AG10803 (cell line): ENCODE data around the gene TMCC2.

ENCODE experiments used
- DNase-seq: peaks from one replicate; pipeline ENCODE4 v3.0.0; 2010; ENCODE audit warnings: low read depth
- H3K4me3 ChIP-seq: 2 replicates; pipeline ENCODE4 v1.5.1; 2011; ENCODE audit warnings: mild to moderate bottlenecking, low read length, control low read depth
- TF ChIP-seq, protein P1 (sequence below): conservative IDR thresholded peaks from 2 replicates; pipeline ENCODE4 v1.5.1; 2011; ENCODE audit warnings: mild to moderate bottlenecking, low read length, control low read depth, inconsistent platforms

The TMCC2 gene

DNA sequence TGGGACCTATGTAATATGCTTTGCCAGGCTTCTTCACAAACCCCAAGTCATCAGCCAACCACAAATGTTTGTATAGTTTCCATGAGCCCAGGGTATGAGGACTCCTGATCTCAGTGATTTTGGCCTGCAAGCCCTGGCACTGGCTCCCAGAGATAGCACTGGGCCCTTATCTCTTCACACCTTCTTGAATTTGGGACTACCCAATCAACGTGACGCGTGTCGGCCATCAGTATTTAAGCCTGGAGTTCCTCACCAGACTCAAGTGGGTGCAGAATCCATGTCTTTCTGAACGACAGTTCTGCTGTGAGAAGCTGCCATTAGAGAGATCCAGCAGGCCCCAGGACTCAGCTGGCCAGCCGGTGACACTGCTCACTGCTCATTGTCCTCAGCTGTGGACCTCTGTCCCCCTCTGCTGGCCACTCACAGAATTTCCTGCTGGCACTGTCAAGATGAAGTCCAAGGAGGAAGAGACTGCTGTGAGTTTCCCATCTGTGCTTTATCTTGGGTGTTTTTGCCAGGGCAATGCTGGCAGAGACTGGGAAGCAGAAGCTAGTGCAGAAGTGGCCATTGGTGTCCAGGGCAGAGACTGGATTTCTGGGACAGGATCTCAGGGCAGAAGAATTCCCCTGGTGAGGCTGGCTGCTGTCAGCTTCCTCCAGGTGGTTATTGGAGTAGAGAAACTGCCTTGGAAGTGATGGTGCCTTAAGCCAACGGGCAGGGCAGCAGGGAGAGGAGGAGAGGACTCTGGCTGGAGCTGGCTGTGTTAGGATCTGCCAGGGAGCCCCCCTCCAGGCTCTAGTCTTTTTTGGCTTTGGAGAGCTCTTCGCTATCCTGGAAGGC lies 28.4 kb downstream of the TMCC2 start:
- TF ChIP-seq, protein P1, sequence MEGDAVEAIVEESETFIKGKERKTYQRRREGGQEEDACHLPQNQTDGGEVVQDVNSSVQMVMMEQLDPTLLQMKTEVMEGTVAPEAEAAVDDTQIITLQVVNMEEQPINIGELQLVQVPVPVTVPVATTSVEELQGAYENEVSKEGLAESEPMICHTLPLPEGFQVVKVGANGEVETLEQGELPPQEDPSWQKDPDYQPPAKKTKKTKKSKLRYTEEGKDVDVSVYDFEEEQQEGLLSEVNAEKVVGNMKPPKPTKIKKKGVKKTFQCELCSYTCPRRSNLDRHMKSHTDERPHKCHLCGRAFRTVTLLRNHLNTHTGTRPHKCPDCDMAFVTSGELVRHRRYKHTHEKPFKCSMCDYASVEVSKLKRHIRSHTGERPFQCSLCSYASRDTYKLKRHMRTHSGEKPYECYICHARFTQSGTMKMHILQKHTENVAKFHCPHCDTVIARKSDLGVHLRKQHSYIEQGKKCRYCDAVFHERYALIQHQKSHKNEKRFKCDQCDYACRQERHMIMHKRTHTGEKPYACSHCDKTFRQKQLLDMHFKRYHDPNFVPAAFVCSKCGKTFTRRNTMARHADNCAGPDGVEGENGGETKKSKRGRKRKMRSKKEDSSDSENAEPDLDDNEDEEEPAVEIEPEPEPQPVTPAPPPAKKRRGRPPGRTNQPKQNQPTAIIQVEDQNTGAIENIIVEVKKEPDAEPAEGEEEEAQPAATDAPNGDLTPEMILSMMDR: peak; percentile 99
- peak; percentile 79 for DNase-seq
- no peak overlapping the region for H3K4me3 ChIP-seq

DNA sequence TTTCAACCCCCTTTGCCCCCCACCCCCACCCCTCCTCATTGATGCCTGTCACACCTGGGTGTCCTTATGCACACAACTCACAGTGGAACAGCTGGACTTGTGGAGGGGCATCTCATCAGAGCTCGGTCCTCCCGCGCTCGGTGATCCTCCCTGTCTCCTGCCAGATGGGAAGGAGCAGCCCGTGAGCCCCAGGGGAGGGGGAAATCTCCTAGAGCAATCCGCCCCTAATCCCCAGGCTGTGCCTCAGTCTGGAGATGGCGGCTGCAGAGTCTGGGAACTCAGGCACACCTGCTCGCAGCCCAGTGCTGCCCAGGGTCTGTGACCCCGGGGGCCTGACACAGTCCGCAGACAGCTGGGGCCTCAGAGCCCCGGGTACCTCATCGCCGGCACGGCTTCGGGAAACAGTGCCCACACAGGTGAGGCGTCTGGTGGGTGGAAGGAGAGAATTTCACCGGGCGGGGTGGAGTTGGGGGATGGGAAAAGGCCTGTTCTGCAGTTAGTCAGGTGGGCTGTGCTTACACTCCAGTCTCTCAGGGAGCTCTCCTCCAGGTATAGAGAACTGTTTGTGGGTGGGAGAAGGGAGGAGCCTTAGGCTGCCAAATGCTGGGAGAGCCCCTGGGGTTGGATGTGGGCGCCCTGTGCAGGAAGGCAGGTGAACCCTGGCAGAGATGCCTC lies 29.3 kb downstream of the TMCC2 start:
- TF ChIP-seq, protein P1: no peak
- no peak for DNase-seq
- no peak overlapping the region for H3K4me3 ChIP-seq

DNA sequence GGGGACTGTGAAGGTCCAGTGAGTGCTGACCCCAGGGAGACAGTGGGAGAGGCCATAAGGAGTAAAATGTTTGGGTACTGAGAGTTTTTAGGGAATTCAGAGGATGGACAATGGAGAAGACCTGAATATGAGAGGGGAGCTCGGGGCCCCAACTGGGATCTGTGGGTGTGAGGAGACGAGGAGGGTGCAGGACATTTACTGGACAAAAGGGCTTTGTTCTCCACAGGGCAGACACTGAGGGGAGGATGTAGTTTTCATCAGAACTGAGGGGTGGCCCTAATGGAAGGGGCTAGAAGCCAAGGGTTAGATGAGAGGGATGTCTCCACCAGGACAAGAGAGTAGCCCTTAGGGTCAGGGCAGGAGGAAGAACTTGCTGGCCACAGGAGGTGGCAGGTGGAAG lies 30.0 kb downstream of the TMCC2 start:
- H3K4me3 ChIP-seq: no peak overlapping the region
- TF ChIP-seq, protein P1: no peak
- DNase-seq: no peak

DNA sequence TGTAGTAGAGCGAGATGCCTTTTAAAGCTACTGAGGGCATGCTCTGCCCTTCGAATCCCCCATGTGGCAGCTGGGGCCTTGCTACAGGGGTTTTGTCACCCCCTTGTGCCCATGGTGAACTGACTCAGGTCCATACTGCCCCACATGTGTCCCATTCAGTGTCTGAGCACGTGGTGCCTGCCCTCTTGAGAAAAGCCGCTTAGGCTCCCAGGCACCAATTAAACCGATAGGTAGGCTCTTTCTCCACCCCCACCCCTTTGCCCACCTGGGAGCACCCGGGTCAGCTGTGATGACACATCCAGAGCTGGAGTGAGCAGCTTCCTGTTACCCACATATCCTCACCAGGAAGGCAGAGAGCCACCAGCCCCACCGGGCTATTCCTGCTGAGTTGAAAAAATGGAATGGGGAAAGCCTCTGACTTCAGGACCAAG lies 30.5 kb downstream of the TMCC2 start:
- H3K4me3 ChIP-seq: no peak overlapping the region
- TF ChIP-seq, protein P1: no peak; the same call in 1 of the 2 replicates
- DNase-seq: no peak

DNA sequence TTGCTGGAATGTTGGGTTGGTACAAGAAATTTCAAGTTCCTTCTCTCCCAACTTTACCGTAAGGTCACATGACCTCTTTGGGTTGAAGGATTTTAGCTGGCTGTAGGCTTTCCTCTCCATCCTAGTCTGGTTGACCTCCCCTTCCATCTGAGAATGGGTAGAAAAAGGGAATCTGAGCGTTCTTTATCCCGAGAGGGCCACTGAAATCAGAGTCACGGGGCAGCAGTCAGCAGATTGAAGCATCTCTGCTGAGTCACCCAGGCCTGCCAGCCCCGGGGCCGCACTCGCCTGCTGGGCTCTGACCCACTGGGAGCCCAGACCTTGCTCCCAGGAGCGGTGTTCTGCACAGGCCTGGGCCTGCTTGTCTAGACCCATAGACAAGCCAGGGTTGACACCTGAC lies 31.0 kb downstream of the TMCC2 start:
- TF ChIP-seq, protein P1: no peak
- DNase-seq: peak; percentile 35
- H3K4me3 ChIP-seq: no peak overlapping the region

DNA sequence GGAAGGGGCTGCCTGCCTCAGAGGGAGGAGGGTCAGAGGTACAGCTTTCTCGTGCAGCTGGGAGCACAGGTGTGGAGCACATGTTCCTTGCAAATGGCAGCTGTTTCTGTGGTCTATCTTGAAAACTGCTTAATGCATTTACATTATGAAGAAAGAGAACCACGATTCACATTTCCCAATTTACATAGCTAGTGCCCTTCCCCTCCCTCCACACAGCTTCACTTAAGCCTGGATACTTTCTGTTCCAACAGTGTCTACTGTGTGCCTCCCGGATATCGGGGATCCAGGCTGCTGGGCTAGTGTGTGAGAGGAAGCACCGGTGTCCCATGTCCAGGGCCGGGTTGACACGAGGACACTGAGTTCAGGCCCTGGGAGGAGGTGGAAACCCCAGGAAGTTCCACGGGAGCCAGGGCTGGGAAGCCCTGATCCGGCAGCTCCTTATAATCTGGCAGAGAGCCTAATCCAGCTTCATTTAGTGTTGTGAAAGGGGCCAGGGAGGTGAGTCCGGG lies 31.6 kb downstream of the TMCC2 start:
- TF ChIP-seq, protein P1: no peak
- peak; percentile 38 for DNase-seq
- no peak overlapping the region for H3K4me3 ChIP-seq
